Liver (tissue), 9 donors: Measurements from ENCODE around the gene PHF3. TPM values are rescaled to one million over a fixed set of nuclear protein-coding genes. Genes with fewer than 3 reads are reported as not detected.
A peak's percentile ranks its signal among the peaks of the same experiment; 100 is the strongest.

Source experiments
- DNase-seq: peaks from one replicate; pipeline ENCODE4 v3.0.0-alpha.2; 2017; ENCODE audit warnings: low spot score
- H3K27ac ChIP-seq, 2 donors: one replicate each; pipeline ENCODE4 v1.7.0; 2013; ENCODE audit warnings: inconsistent platforms in 2 of 2, low read length in 2 of 2, control low read depth in 1 of 2, low read depth in 1 of 2, mild to moderate bottlenecking in 1 of 2
- H3K27me3 ChIP-seq, 4 donors: one replicate each; pipeline versions ENCODE4 v1.6.1 to v1.7.0; 2013; ENCODE audit warnings: low read length in 3 of 4, inconsistent platforms in 1 of 4, mild to moderate bottlenecking in 1 of 4, moderate library complexity in 1 of 4; ENCODE audit not compliant: control insufficient read depth in 4 of 4, insufficient read depth in 4 of 4
- H3K36me3 ChIP-seq, 4 donors: one replicate each; pipeline versions ENCODE4 v1.6.1 to v1.7.0; 2013; ENCODE audit warnings: low read length in 3 of 4, mild to moderate bottlenecking in 3 of 4, low read depth in 1 of 4, moderate library complexity in 1 of 4; ENCODE audit not compliant: control insufficient read depth in 4 of 4, insufficient read depth in 3 of 4
- H3K4me1 ChIP-seq, 4 donors: one replicate each; pipeline versions ENCODE4 v1.6.1 to v1.7.0; 2013; ENCODE audit warnings: low read length in 3 of 4, mild to moderate bottlenecking in 3 of 4, moderate library complexity in 1 of 4; ENCODE audit not compliant: control insufficient read depth in 4 of 4, insufficient read depth in 4 of 4
- H3K4me3 ChIP-seq, 3 donors: one replicate each; pipeline versions ENCODE4 v1.6.1 to v1.7.0; 2013; ENCODE audit warnings: low read length in 3 of 3, control low read depth in 1 of 3, low read depth in 1 of 3, mild to moderate bottlenecking in 1 of 3
- H3K9ac ChIP-seq, 2 donors: one replicate each; pipeline ENCODE4 v1.7.0; 2013; ENCODE audit warnings: low read length in 2 of 2, mild to moderate bottlenecking in 2 of 2, moderate library complexity in 2 of 2, control low read depth in 1 of 2, low read depth in 1 of 2
- H3K9me3 ChIP-seq, 4 donors: one replicate each; pipeline versions ENCODE4 v1.6.1 to v1.7.0; 2013; ENCODE audit warnings: low read length in 3 of 4; ENCODE audit not compliant: control insufficient read depth in 4 of 4
- ATF3 ChIP-seq: IDR thresholded peaks from 2 replicates; pipeline ENCODE4 v1.6.1; 2016; ENCODE audit warnings: antibody characterized with exemption
- EGR1 ChIP-seq, 2 donors: IDR thresholded peaks; 2 replicates each; pipeline ENCODE4 v1.6.1; 2016 to 2018; ENCODE audit warnings: antibody characterized with exemption in 2 of 2, low read depth in 2 of 2
- FOXA1 ChIP-seq: IDR thresholded peaks from 2 replicates; pipeline ENCODE4 v1.6.1; 2016; ENCODE audit warnings: antibody characterized with exemption
- FOXA2 ChIP-seq: IDR thresholded peaks from 2 replicates; pipeline ENCODE4 v1.6.1; 2016; ENCODE audit warnings: antibody characterized with exemption
- GABPA ChIP-seq, 2 donors: IDR thresholded peaks in 1 of 2; conservative IDR thresholded peaks in 1 of 2; 2 replicates each; pipeline ENCODE4 v1.6.1; 2016; ENCODE audit warnings: antibody characterized with exemption in 2 of 2, mild to moderate bottlenecking in 1 of 2, moderate library complexity in 1 of 2
- HNF4A ChIP-seq, 2 donors: conservative IDR thresholded peaks; 2 replicates each; pipeline ENCODE4 v1.6.1; 2016; ENCODE audit warnings: antibody characterized with exemption in 2 of 2, mild to moderate bottlenecking in 2 of 2
- HNF4G ChIP-seq: IDR thresholded peaks from 2 replicates; pipeline ENCODE4 v1.6.1; 2016; ENCODE audit warnings: antibody characterized with exemption
- JUND ChIP-seq, 2 donors: IDR thresholded peaks; 2 replicates each; pipeline ENCODE4 v1.6.1; 2016; ENCODE audit warnings: antibody characterized with exemption in 2 of 2
- NR2F2 ChIP-seq: IDR thresholded peaks from 2 replicates; pipeline ENCODE4 v1.6.1; 2016; ENCODE audit warnings: antibody characterized with exemption
- RAD21 ChIP-seq, 2 donors: IDR thresholded peaks; 2 replicates each; pipeline ENCODE4 v1.6.1; 2016; ENCODE audit warnings: antibody characterized with exemption in 2 of 2, mild to moderate bottlenecking in 2 of 2
- RXRA ChIP-seq, 2 donors: IDR thresholded peaks; 2 replicates each; pipeline ENCODE4 v1.6.1; 2017 to 2018; ENCODE audit warnings: antibody characterized with exemption in 2 of 2, mild to moderate bottlenecking in 1 of 2
- TAF1 ChIP-seq: conservative IDR thresholded peaks from 2 replicates; pipeline ENCODE4 v1.6.1; 2016; ENCODE audit warnings: antibody characterized with exemption, mild to moderate bottlenecking
- YY1 ChIP-seq: IDR thresholded peaks from 2 replicates; pipeline ENCODE4 v1.6.1; 2016; ENCODE audit warnings: antibody characterized with exemption, mild to moderate bottlenecking
- WGBS: extraction: QIAGEN DNeasy Blood & Tissue Kit; methylation state at CpG from one replicate; pipeline ENCODE4 v1.1.7; 2013; 5-methylcytosine and 5-hydroxymethylcytosine counted together
- polyA plus RNA-seq, 2 donors: library from polyadenylated mRNA; stranded (reverse) in 1 of 2; unstranded in 1 of 2; fragments of 200-250 nt in 1 of 2; fragments of >200 nt in 1 of 2; fragmentation: Nextera tagmentation in 1 of 2; extraction: Ambion mirVana in 1 of 2; gene quantifications; one replicate each; pipeline versions ENCODE4 v1.2.1 to v1.2.3, GENCODE V29; 2013 to 2015
- total RNA-seq, 2 donors: library from RNA; depleted of rRNA; stranded (reverse); fragments of >200 nt; gene quantifications; one replicate each; pipeline ENCODE4 v1.2.3, GENCODE V29; 2014
- TF ChIP-seq, protein P1 (sequence below): IDR thresholded peaks from 2 replicates; pipeline ENCODE4 v1.6.1; 2016; ENCODE audit warnings: antibody characterized with exemption
- TF ChIP-seq, protein P2 (sequence below): IDR thresholded peaks from 2 replicates; pipeline ENCODE4 v1.6.1; 2016; ENCODE audit warnings: antibody characterized with exemption
- TF ChIP-seq, protein P3 (sequence below): IDR thresholded peaks from 2 replicates; pipeline ENCODE4 v1.6.1; 2016; ENCODE audit warnings: antibody characterized with exemption, mild to moderate bottlenecking
- TF ChIP-seq, protein P4 (sequence below): fragments of 150-350 bp; IDR thresholded peaks from 2 replicates; pipeline ENCODE4 v1.5.1; 2017; ENCODE audit warnings: improper control_type of control experiment, low read depth, low read length; ENCODE audit not compliant: missing input control
- donor health status: healthy.
- donor health status: healthy.
- donor health status: healthy.
- donor health status: healthy.
- donor health status: healthy.

The PHF3 gene
- total and polyA plus RNA-seq, 4 donors: 7.7 to 38.9 (median 25.1) TPM

- TF ChIP-seq HNF4G: no peak
- WGBS: 41% methylated on average over 2 of the region's 2 CpGs
- no peak for DNase-seq
- Histone ChIP-seq H3K36me3 (no peaks in the 10 kb centered on the region), H3K9ac (peak overlapping the region in 1 of 2 donors; percentile 98), H3K27me3 (no peaks in the 10 kb centered on the region), H3K9me3 (no peaks in the 10 kb centered on the region), H3K4me3 (no peak overlapping the region), H3K4me1 (peaks cover 6 to 38% (median 27%) of the 10 kb centered on the region in 4 donors), H3K27ac (no peak overlapping the region)
These were observed 2.4 kb downstream of the PHF3 start for GRCh38 chr6:63637865-63638445.

DNA sequence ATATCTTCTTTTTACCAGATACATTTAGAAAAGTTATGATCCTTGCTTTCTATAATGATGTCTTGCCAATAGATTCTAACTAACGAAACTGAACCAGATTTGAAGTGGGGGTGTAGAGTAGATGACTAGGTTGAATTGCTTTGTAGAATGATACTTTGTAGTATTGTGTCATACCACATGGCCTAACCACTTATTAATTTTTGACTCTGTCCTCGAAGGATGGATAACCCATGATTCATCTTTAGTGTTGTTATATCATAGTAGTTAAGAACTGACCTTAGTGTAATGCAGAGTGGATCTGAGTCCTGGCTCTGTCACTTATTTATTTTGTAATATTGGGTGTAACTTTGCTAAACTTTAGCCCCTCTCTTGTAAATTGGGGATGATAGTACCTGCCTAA, 4.5 kb downstream of the PHF3 start:
- Histone ChIP-seq H3K27ac (peak overlapping the region in 1 of 2 donors; percentile 18), H3K27me3 (no peaks in the 10 kb centered on the region), H3K9ac (no peak overlapping the region), H3K4me1 (peaks cover 6 to 37% (median 27%) of the 10 kb centered on the region in 4 donors), H3K4me3 (no peak overlapping the region), H3K36me3 (no peaks in the 10 kb centered on the region), H3K9me3 (no peaks in the 10 kb centered on the region)
- no peak for TF ChIP-seq RAD21 (IDR thresholded peaks at IDR 0.05)
- TF ChIP-seq RXRA (IDR thresholded peaks at IDR 0.05): no peak
- TF ChIP-seq GABPA (IDR thresholded peaks at IDR 0.05 in 1 of 2, conservative IDR thresholded peaks at IDR 0.05 in 1 of 2): no peak
- TF ChIP-seq FOXA1: no peak
- TF ChIP-seq, protein P1, sequence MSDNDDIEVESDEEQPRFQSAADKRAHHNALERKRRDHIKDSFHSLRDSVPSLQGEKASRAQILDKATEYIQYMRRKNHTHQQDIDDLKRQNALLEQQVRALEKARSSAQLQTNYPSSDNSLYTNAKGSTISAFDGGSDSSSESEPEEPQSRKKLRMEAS: no peak
- no peak for TF ChIP-seq HNF4A (conservative IDR thresholded peaks at IDR 0.05)
- TF ChIP-seq YY1: no peak
- no peak for TF ChIP-seq FOXA2
- TF ChIP-seq, protein P2, sequence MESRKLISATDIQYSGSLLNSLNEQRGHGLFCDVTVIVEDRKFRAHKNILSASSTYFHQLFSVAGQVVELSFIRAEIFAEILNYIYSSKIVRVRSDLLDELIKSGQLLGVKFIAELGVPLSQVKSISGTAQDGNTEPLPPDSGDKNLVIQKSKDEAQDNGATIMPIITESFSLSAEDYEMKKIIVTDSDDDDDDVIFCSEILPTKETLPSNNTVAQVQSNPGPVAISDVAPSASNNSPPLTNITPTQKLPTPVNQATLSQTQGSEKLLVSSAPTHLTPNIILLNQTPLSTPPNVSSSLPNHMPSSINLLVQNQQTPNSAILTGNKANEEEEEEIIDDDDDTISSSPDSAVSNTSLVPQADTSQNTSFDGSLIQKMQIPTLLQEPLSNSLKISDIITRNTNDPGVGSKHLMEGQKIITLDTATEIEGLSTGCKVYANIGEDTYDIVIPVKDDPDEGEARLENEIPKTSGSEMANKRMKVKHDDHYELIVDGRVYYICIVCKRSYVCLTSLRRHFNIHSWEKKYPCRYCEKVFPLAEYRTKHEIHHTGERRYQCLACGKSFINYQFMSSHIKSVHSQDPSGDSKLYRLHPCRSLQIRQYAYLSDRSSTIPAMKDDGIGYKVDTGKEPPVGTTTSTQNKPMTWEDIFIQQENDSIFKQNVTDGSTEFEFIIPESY: no peak
- no peak for TF ChIP-seq JUND (IDR thresholded peaks at IDR 0.05)
- TF ChIP-seq, protein P3, sequence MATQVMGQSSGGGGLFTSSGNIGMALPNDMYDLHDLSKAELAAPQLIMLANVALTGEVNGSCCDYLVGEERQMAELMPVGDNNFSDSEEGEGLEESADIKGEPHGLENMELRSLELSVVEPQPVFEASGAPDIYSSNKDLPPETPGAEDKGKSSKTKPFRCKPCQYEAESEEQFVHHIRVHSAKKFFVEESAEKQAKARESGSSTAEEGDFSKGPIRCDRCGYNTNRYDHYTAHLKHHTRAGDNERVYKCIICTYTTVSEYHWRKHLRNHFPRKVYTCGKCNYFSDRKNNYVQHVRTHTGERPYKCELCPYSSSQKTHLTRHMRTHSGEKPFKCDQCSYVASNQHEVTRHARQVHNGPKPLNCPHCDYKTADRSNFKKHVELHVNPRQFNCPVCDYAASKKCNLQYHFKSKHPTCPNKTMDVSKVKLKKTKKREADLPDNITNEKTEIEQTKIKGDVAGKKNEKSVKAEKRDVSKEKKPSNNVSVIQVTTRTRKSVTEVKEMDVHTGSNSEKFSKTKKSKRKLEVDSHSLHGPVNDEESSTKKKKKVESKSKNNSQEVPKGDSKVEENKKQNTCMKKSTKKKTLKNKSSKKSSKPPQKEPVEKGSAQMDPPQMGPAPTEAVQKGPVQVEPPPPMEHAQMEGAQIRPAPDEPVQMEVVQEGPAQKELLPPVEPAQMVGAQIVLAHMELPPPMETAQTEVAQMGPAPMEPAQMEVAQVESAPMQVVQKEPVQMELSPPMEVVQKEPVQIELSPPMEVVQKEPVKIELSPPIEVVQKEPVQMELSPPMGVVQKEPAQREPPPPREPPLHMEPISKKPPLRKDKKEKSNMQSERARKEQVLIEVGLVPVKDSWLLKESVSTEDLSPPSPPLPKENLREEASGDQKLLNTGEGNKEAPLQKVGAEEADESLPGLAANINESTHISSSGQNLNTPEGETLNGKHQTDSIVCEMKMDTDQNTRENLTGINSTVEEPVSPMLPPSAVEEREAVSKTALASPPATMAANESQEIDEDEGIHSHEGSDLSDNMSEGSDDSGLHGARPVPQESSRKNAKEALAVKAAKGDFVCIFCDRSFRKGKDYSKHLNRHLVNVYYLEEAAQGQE: no peak
- TF ChIP-seq, protein P4, sequence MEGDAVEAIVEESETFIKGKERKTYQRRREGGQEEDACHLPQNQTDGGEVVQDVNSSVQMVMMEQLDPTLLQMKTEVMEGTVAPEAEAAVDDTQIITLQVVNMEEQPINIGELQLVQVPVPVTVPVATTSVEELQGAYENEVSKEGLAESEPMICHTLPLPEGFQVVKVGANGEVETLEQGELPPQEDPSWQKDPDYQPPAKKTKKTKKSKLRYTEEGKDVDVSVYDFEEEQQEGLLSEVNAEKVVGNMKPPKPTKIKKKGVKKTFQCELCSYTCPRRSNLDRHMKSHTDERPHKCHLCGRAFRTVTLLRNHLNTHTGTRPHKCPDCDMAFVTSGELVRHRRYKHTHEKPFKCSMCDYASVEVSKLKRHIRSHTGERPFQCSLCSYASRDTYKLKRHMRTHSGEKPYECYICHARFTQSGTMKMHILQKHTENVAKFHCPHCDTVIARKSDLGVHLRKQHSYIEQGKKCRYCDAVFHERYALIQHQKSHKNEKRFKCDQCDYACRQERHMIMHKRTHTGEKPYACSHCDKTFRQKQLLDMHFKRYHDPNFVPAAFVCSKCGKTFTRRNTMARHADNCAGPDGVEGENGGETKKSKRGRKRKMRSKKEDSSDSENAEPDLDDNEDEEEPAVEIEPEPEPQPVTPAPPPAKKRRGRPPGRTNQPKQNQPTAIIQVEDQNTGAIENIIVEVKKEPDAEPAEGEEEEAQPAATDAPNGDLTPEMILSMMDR: no peak
- no peak for TF ChIP-seq ATF3
- TF ChIP-seq HNF4G: no peak
- no peak for TF ChIP-seq EGR1 (IDR thresholded peaks at IDR 0.05; ENCODE audit: low read depth in 2 of 2)
- no peak for TF ChIP-seq TAF1
- TF ChIP-seq NR2F2: no peak
- no peak for DNase-seq
- WGBS: 54% methylated on average over 2 of the region's 2 CpGs
